GM18508 (cell line): Measurements from ENCODE around the gene CNOT6.
A peak's percentile ranks its signal among the peaks of the same experiment; 100 is the strongest.
"Not testable (repeated sequence)": the region's sequence is repeated elsewhere in the genome, so short reads cannot be mapped to it uniquely, and the experiment has no call there.

Source experiments
- ATAC-seq: cut with Tn5 transposase; IDR thresholded peaks from one replicate; pipeline ENCODE4 v1.9.1; 2021; ENCODE audit warnings: moderate number of reproducible peaks; ENCODE audit not compliant: insufficient read depth, unreplicated experiment

CNOT6 gene

GRCh38 chr5:180494060-180494509, at the start of gene CNOT6:
CNOT6 (plus strand) TSS chr5:180494379; CDS start chr5:180529277, 34,898 bp downstream.
- ATAC-seq = peak; percentile 77

GRCh38 chr5:180454752-180455151, 39.4 kb upstream of the CNOT6 start:
- no peak for ATAC-seq

GRCh38 chr5:180455872-180456271, 38.3 kb upstream of the CNOT6 start:
- no peak for ATAC-seq

- no peak for ATAC-seq
Observed at GRCh38 chr5:180456792-180457191, 37.4 kb upstream of the CNOT6 start.

- not testable (repeated sequence) for ATAC-seq
Observed at GRCh38 chr5:180458852-180459673, 35.1 kb upstream of the CNOT6 start.

GRCh38 chr5:180459674-180460142, 34.5 kb upstream of the CNOT6 start:
- not testable (repeated sequence) for ATAC-seq

- ATAC-seq = no peak
Observed at GRCh38 chr5:180460834-180461233, 33.3 kb upstream of the CNOT6 start.

GRCh38 chr5:180461303-180461702, 32.9 kb upstream of the CNOT6 start:
- no peak for ATAC-seq

GRCh38 chr5:180463216-180463900, 30.8 kb upstream of the CNOT6 start:
- no peak for ATAC-seq

- no peak for ATAC-seq
Observed at GRCh38 chr5:180463916-180464602, 30.1 kb upstream of the CNOT6 start.

GRCh38 chr5:180464603-180464970, 29.6 kb upstream of the CNOT6 start:
- ATAC-seq = no peak

GRCh38 chr5:180465052-180465451, 29.1 kb upstream of the CNOT6 start:
- not testable (repeated sequence) for ATAC-seq

- ATAC-seq = no peak
Observed at GRCh38 chr5:180466316-180466715, 27.9 kb upstream of the CNOT6 start.

- ATAC-seq = no peak
Observed at GRCh38 chr5:180467028-180467975, 26.9 kb upstream of the CNOT6 start.

GRCh38 chr5:180467989-180468731, 26.0 kb upstream of the CNOT6 start:
- ATAC-seq = no peak

GRCh38 chr5:180468732-180469585, 25.2 kb upstream of the CNOT6 start:
- no peak for ATAC-seq

GRCh38 chr5:180469586-180469865, 24.7 kb upstream of the CNOT6 start:
- no peak for ATAC-seq

GRCh38 chr5:180469866-180470265, 24.3 kb upstream of the CNOT6 start:
- no peak for ATAC-seq
